GM18526 (cell line): ENCODE data around the gene IGF1R.

Experiments used
- POLR2A ChIP-seq: IDR thresholded peaks from 3 replicates; pipeline ENCODE4 v1.6.1; 2011; ENCODE audit not compliant: insufficient read length; ENCODE audit errors: extremely low read depth

IGF1R gene

GRCh38 chr15:98647774-98648653 is at the start of gene IGF1R:
TSS of gene IGF1R (plus strand) at chr15:98648539. CDS start at chr15:98649582, 1,043 bp downstream.
- TF ChIP-seq POLR2A, result no peak

- TF ChIP-seq POLR2A, result no peak
Measured at GRCh38 chr15:98599909-98600691, 48.2 kb upstream of the IGF1R start.

- TF ChIP-seq POLR2A, result no peak
Measured at GRCh38 chr15:98604983-98605382, 43.4 kb upstream of the IGF1R start.

GRCh38 chr15:98609144-98609852 is 39.0 kb upstream of the IGF1R start:
- TF ChIP-seq POLR2A, result no peak

- TF ChIP-seq POLR2A, result no peak
Measured at GRCh38 chr15:98610991-98611390, 37.3 kb upstream of the IGF1R start.

- TF ChIP-seq POLR2A, result no peak
Measured at GRCh38 chr15:98611808-98612207, 36.5 kb upstream of the IGF1R start.

- no peak for TF ChIP-seq POLR2A
Measured at GRCh38 chr15:98612490-98613110, 35.7 kb upstream of the IGF1R start.

- TF ChIP-seq POLR2A, result no peak
Measured at GRCh38 chr15:98614681-98615080, 33.7 kb upstream of the IGF1R start.

GRCh38 chr15:98616397-98616796 is 31.9 kb upstream of the IGF1R start:
- TF ChIP-seq POLR2A, result no peak

GRCh38 chr15:98617328-98617980 is 30.9 kb upstream of the IGF1R start:
- no peak for TF ChIP-seq POLR2A

- no peak for TF ChIP-seq POLR2A
Measured at GRCh38 chr15:98620020-98620419, 28.3 kb upstream of the IGF1R start.

GRCh38 chr15:98621021-98621420 is 27.3 kb upstream of the IGF1R start:
- TF ChIP-seq POLR2A, result no peak

GRCh38 chr15:98625614-98626013 is 22.7 kb upstream of the IGF1R start:
- TF ChIP-seq POLR2A, result no peak

- TF ChIP-seq POLR2A, result no peak
Measured at GRCh38 chr15:98626153-98626552, 22.2 kb upstream of the IGF1R start.

GRCh38 chr15:98628216-98628615 is 20.1 kb upstream of the IGF1R start:
- no peak for TF ChIP-seq POLR2A
